Femur (tissue), 1 donor: ENCODE results near the gene SMTN.
"Not testable (repeated sequence)": the region's sequence is repeated elsewhere in the genome, so short reads cannot be mapped to it uniquely, and the experiment has no call there.

Source experiments
- DNase-seq: peaks from one replicate; pipeline ENCODE4 v3.0.0-alpha.2; 2017

The SMTN gene

GRCh38 chr22:31106001-31106571 lies 25.0 kb downstream of the SMTN start:
- DNase-seq: no peak

GRCh38 chr22:31106731-31107177 lies 25.6 kb downstream of the SMTN start:
- DNase-seq: peak; percentile 61

DNA sequence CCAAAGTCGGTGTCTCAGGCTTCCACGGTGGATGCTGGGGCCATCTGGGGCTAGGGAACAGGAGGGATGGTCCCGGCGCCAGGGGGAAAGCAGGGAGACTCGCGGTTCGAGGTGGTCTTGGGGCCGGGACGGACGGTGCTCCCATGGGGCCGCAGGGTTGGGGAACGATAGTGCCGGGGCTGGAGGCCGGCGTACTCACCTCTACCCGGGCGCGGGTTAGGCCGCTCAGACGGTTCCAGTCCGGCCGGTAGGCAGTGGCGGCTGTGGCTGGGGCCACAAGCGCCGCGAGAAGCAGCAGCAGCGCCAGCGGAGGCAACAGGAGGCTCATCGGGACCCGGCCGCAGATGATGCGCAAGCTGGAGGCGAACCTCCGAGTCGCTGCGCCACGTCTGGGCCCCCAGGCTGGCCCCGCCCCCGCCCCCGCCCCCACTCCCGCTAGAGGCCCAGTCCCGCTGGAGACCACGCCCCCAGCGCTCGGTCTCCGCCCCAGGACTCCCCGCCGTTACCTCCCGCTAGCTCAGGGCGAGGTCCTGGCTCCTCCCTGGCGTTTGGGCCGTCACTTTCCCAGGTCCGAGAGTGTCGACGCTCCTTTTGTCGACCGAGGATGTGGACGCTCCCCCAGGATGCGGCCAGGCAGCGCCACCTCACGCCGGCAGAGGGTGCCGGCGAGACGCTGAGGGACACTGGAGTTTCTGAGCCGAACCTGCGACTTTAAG lies 26.2 kb downstream of the SMTN start, which contains the start of gene SELENOM:
TSS of gene SELENOM (minus strand) at position 391 of the 716 bp plus-strand sequence. CDS start at position 328, 63 bp downstream.
- peak; percentile 98 for DNase-seq

DNA sequence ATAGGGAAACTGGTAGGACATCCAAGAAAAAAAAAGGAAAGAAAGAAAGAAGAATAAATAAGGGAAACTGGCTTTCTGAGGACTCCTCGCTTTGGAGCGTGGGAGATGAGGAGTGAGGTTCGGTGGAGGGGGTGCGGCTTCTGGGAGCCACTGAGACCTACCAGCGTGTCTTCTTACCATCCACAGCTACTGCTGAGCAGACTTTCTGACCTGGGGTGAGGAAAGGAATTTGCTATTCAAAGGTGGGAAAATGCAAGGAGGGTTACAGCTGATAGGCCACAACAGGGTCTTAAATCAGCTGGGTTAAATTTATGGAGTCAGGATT lies 26.7 kb downstream of the SMTN start:
- DNase-seq: no peak

- not testable (repeated sequence) for DNase-seq
Measured at GRCh38 chr22:31112547-31113091, 31.5 kb downstream of the SMTN start.

- DNase-seq: no peak
Measured at GRCh38 chr22:31118046-31118820, 37.1 kb downstream of the SMTN start.

GRCh38 chr22:31119026-31119717 lies 38.1 kb downstream of the SMTN start:
- DNase-seq: no peak

GRCh38 chr22:31120230-31120629 lies 39.1 kb downstream of the SMTN start:
- DNase-seq: no peak

DNA sequence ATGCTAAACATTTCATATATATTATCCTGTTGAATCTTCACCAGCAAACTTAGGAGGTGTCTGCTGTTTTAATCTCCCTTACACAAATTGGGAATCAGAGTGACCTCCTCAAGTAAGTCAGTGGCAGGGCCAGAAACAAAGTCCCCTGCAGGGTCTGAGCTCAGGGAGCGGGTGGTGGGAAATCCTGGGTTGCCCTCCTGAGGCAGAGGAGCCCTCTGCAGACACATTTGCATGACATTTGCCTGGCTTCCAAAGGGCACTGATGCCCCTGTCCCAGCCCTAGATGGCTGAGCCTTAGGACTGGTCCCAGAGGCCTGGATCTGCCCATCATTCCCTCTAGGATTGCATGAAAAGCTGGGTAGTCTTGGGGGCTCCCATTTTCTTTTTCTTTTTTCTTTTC lies 39.5 kb downstream of the SMTN start:
- DNase-seq: no peak

DNA sequence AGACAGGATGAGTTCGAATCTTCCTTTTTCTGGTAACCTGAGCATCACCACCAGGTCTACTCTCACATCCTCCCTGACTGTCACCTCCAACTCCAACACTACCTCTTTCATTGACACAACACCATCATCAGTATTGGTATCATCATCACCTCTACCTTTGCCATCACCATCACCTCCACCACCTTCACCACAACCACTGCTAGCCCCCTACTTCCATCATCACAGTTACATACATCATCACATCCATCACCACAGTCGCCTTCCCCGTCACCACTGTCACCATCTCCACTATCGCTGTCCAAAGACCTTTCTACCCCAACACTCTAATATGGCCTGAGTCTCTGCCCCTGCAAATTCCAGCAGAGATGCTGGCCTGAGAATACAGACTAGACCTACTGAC lies 40.3 kb downstream of the SMTN start:
- DNase-seq: no peak

DNA sequence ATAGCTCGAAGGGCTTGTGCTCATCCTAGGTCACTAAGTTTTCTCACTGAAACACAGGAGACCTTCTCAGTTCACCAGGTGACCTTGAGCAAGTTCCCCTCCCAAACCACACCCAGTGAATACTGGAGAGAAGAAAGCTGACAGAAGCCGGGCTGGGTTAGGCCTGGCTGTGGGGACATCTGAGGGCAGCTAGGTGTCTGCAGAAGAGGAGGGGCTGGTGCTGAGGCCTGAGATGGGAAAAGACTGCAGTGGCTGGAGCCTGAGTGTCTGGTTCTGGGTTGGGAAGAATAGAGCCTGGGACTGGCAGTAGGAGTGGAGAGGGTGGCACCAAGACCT lies 41.0 kb downstream of the SMTN start:
- DNase-seq: no peak

DNA sequence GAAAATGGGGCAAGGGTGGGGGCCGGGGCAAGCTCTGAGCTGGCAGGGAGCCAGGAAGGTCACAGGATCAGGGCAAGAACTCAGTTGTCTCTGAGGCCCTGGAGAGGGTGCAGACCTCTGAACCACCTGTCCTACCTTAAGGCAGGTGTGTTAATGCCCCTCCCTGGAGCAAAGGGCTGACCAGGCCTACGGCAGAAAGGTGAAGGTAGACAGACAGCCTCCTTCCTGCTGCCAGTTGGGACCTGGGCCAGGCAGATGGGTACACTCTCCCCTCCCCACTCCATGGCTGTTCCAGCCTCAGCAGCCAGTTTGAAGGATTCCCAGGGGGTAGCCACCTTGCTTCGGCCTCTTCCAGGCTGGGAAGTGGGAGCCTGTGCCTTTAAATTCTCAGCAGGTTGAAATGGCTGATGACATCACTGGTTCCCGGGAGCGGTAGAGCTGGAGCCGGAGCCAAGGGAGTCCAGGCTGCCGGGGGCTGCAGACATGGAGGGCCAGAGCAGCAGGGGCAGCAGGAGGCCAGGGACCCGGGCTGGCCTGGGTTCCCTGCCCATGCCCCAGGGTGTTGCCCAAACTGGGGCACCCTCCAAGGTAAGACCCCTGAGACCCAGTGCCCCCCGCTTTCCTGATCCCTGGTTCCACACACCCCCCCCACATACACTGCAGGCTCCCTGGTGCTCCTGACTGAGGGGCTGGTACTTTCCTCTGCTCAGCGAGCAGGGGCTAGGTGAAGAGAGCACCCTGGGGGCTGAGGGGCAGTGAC lies 41.6 kb downstream of the SMTN start, which contains the start of gene INPP5J:
TSS of gene INPP5J (plus strand) at position 435 of the 760 bp plus-strand sequence. CDS start at position 484, 49 bp downstream.
- DNase-seq: peak; percentile 62

DNA sequence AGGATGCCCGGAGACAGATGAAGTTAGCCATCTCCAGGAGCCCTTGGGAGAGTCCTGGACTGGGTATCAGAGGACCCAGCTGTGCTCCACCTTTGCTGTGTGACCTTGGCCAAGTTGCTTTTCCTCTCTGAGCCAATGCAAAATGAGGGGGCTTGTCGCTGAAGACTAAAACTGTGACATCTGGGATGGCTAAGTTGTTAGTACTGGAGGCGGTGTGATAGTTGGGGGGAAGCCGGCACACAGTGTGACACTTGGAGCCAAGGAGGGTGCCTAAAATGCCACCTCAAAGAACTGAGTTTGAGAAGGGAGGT lies 42.1 kb downstream of the SMTN start:
- DNase-seq: no peak

- no peak for DNase-seq
Measured at GRCh38 chr22:31124290-31124689, 43.2 kb downstream of the SMTN start.

DNA sequence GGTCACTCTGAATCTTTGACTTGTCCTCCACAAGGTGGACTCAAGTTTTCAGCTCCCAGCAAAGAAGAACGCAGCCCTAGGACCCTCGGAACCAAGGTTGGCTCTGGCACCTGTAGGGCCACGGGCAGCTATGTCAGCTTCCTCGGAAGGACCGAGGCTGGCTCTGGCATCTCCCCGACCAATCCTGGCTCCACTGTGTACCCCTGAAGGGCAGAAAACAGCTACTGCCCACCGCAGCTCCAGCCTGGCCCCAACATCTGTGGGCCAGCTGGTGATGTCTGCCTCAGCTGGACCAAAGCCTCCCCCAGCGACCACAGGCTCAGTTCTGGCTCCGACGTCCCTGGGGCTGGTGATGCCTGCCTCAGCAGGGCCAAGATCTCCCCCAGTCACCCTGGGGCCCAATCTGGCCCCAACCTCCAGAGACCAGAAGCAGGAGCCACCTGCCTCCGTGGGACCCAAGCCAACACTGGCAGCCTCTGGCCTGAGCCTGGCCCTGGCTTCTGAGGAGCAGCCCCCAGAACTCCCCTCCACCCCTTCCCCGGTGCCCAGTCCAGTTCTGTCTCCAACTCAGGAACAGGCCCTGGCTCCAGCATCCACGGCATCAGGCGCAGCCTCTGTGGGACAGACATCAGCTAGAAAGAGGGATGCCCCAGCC lies 43.8 kb downstream of the SMTN start:
- no peak for DNase-seq

- DNase-seq: no peak
Measured at GRCh38 chr22:31125521-31126117, 44.5 kb downstream of the SMTN start.

GRCh38 chr22:31126128-31126868 lies 45.2 kb downstream of the SMTN start:
- no peak for DNase-seq

- DNase-seq: no peak
Measured at GRCh38 chr22:31126869-31127175, 45.7 kb downstream of the SMTN start.

DNA sequence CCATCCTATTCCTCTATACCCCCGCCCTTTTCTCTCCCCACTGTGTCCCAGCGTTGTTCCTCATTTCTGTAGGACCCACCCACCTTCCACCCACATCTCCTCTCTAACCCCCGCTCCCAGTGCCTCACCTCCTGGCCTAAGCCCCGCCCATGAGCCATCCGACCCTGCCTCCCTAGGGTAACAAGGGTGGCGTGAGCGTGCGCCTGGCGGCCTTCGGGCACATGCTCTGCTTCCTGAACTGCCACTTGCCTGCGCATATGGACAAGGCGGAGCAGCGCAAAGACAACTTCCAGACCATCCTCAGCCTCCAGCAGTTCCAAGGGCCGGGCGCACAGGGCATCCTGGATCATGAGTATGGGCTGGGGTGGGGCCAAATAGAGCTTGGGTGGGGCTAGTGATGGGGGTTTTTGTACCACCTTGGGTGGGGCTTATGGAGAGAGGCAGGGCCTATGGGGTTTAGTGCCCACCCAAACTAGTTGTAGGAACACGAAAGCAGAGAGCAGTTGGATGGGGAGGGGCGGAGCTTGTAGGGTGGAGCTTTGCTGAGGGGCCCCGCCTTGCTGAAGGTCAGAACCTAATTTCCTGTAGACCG lies 46.2 kb downstream of the SMTN start:
- DNase-seq: no peak

GRCh38 chr22:31128156-31128555 lies 47.0 kb downstream of the SMTN start:
- no peak for DNase-seq

DNA sequence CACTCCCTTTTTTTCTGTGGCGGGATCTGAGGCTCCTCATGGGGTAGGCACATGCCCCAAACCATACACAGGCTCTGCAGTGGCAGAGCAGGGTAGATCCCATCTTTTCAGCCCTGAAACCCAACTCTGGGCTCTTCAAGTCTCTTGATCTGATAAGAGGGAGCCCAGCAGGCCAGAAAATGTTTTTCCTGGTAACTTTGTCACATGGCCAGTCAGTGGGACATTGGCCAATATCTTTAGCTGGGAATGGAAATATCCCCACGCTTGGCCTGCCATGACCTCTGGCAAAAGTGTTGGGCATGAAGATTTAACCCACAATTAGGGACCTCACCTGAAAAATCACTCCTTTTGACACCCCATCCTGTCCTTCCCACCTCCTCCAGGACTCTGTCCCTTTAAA lies 49.8 kb downstream of the SMTN start:
- no peak for DNase-seq
